Astrocyte (in vitro differentiated cells and primary cell): ENCODE results near the gene B9D1. TPM values are rescaled to one million over a fixed set of nuclear protein-coding genes. Genes with fewer than 3 reads are reported as not detected.
A peak's percentile ranks its signal among the peaks of the same experiment; 100 is the strongest.

Experiments used
- DNase-seq: peaks from one replicate; pipeline ENCODE4 v3.0.0-alpha.2; 2010; ENCODE audit warnings: low read depth
- FAIRE-seq: peaks from 2 replicates; lab custom pipeline; 2011; peaks lifted over from hg19 to GRCh38; lab: Jason Lieb, UNC
- H2AFZ ChIP-seq: 2 replicates; pipeline ENCODE4 v1.6.0; 2012; ENCODE audit warnings: low read depth, low read length, inconsistent platforms
- H3K27ac ChIP-seq: 2 replicates; pipeline ENCODE4 v1.5.1; 2011; ENCODE audit warnings: low read depth, low read length, inconsistent platforms
- H3K27me3 ChIP-seq: 2 replicates; pipeline ENCODE4 v1.6.0; 2011; ENCODE audit warnings: low read length, inconsistent platforms; ENCODE audit not compliant: insufficient read depth
- H3K36me3 ChIP-seq: 2 replicates; pipeline ENCODE4 v1.5.1; 2011; ENCODE audit warnings: low read length, inconsistent platforms; ENCODE audit not compliant: insufficient read depth
- H3K4me1 ChIP-seq: 2 replicates; pipeline ENCODE4 v1.5.1; 2011; ENCODE audit warnings: low read length, inconsistent platforms; ENCODE audit not compliant: insufficient read depth
- H3K4me2 ChIP-seq: 2 replicates; pipeline ENCODE4 v1.6.0; 2012; ENCODE audit warnings: low read length, inconsistent platforms
- H3K4me3 ChIP-seq: 2 replicates; pipeline ENCODE4 v1.5.1; 2011; ENCODE audit warnings: low read depth, mild to moderate bottlenecking, low read length, inconsistent platforms; ENCODE audit not compliant: insufficient read depth
- H3K79me2 ChIP-seq: 2 replicates; pipeline ENCODE4 v1.6.0; 2012; ENCODE audit warnings: mild to moderate bottlenecking, low read length, inconsistent platforms; ENCODE audit not compliant: insufficient read depth
- H3K9ac ChIP-seq: 2 replicates; pipeline ENCODE4 v1.6.0; 2012; ENCODE audit warnings: mild to moderate bottlenecking, low read length, inconsistent platforms
- H3K9me3 ChIP-seq: 2 replicates; pipeline ENCODE4 v1.5.1; 2012; ENCODE audit warnings: low read depth, mild to moderate bottlenecking, low read length, inconsistent platforms; ENCODE audit not compliant: insufficient read depth
- H4K20me1 ChIP-seq: 2 replicates; pipeline ENCODE4 v1.6.0; 2012; ENCODE audit warnings: low read length, inconsistent platforms; ENCODE audit not compliant: insufficient read depth
- H3K27ac Mint-ChIP-seq: one replicate; pipeline ENCODE4 v1.8.0; 2021; ENCODE audit warnings: mild to moderate bottlenecking, mixed read lengths; ENCODE audit not compliant: unreplicated experiment
- H3K27me3 Mint-ChIP-seq: one replicate; pipeline ENCODE4 v1.8.0; 2021; ENCODE audit warnings: low read depth, mixed read lengths; ENCODE audit not compliant: unreplicated experiment
- H3K36me3 Mint-ChIP-seq: one replicate; pipeline ENCODE4 v1.8.0; 2021; ENCODE audit warnings: low read depth, mixed read lengths; ENCODE audit not compliant: unreplicated experiment
- H3K4me1 Mint-ChIP-seq: one replicate; pipeline ENCODE4 v1.8.0; 2021; ENCODE audit warnings: low read depth, mixed read lengths; ENCODE audit not compliant: unreplicated experiment
- H3K4me3 Mint-ChIP-seq: one replicate; pipeline ENCODE4 v1.8.0; 2021; ENCODE audit warnings: mild to moderate bottlenecking, moderate library complexity, mixed read lengths; ENCODE audit not compliant: unreplicated experiment
- H3K9me3 Mint-ChIP-seq: one replicate; pipeline ENCODE4 v1.8.0; 2021; ENCODE audit warnings: mild to moderate bottlenecking, mixed read lengths; ENCODE audit not compliant: unreplicated experiment
- CTCF ChIP-seq: IDR thresholded peaks from 2 replicates; pipeline ENCODE4 v1.5.1; 2011; ENCODE audit warnings: low read depth, mild to moderate bottlenecking, inconsistent platforms, low read length, moderate library complexity; ENCODE audit not compliant: insufficient read depth
- EZH2 ChIP-seq: IDR thresholded peaks from 2 replicates; pipeline ENCODE4 v1.6.1; 2012; ENCODE audit warnings: mild to moderate bottlenecking, low read length, inconsistent platforms; ENCODE audit not compliant: insufficient read depth
- total RNA-seq: library from RNA; stranded (reverse); gene quantifications from 2 replicates; pipeline ENCODE4 v1.2.1, GENCODE V29; 2021

B9D1 gene
- total RNA-seq, 1 donor from 2014 or later, result 10.2 TPM

DNA sequence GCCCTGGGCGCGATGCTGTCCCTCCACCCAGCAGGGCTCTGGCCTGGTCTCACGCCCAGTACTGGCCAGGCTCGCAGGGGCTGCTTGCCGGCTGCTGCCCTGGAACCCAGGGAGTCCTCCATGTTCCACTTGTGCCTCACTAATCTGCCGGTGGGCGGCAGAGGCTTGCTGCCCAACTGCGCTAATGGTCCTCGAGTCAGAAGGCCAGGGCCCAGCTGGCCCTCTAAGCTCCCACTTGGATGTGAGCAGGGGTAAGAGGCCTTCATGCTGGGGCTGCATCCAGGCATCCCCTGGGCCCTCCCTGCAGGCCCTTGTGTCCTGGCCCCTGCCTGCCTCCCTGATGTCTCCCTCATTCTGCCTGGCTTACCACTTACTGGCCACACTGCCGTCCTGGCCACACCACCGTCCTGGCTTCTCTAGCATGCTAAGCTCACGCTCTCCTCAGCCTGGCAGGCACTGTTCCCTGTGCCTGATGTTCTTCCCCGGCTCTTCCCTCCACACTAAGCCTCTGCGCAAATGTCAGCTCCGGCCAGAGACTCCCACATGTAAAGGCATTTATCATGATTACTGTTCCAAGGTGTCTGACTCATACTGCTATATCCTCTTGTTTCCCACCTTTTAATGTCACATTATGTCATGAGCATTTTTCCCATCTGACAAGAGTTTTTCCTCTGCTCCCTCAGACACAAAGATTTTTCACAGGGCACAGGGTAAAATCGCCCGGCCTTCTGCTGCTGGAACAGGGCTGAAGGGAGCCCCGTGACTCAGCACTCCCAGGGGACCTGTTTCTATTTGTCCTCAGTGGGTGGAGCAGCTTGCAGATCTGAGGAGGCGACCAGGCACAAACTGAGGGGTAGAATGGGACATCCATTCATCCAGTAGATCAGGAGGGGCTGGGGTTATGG, 15.9 kb downstream of the B9D1 start:
- Histone ChIP-seq H4K20me1 (no peaks in the 10 kb centered on the region), H3K9me3 (no peaks in the 10 kb centered on the region), H3K36me3 (no peaks in the 10 kb centered on the region), H3K4me2 (peak overlapping the region; percentile 64), H3K27me3 (no peaks in the 10 kb centered on the region), H3K27ac (peak overlapping the region; percentile 77), H3K9ac (peak overlapping the region; percentile 65), H3K4me3 (no peak overlapping the region), H2AFZ (no peak overlapping the region), H3K79me2 (no peaks in the 10 kb centered on the region), H3K4me1 (peaks cover 32% of the 10 kb centered on the region)
- TF ChIP-seq CTCF (no peak), EZH2 (no peak)
- DNase-seq (peak; percentile 94), FAIRE-seq (peak; percentile 95)
- peak overlapping the region; percentile 4 for H3K4me3 Mint-ChIP-seq
- no peaks in the 10 kb centered on the region for H3K9me3 Mint-ChIP-seq
- peaks cover 2% of the 10 kb centered on the region for H3K36me3 Mint-ChIP-seq
- no peaks in the 10 kb centered on the region for H3K27me3 Mint-ChIP-seq
- peaks cover 17% of the 10 kb centered on the region for H3K4me1 Mint-ChIP-seq
- H3K27ac Mint-ChIP-seq, result peak overlapping the region; percentile 67

DNA sequence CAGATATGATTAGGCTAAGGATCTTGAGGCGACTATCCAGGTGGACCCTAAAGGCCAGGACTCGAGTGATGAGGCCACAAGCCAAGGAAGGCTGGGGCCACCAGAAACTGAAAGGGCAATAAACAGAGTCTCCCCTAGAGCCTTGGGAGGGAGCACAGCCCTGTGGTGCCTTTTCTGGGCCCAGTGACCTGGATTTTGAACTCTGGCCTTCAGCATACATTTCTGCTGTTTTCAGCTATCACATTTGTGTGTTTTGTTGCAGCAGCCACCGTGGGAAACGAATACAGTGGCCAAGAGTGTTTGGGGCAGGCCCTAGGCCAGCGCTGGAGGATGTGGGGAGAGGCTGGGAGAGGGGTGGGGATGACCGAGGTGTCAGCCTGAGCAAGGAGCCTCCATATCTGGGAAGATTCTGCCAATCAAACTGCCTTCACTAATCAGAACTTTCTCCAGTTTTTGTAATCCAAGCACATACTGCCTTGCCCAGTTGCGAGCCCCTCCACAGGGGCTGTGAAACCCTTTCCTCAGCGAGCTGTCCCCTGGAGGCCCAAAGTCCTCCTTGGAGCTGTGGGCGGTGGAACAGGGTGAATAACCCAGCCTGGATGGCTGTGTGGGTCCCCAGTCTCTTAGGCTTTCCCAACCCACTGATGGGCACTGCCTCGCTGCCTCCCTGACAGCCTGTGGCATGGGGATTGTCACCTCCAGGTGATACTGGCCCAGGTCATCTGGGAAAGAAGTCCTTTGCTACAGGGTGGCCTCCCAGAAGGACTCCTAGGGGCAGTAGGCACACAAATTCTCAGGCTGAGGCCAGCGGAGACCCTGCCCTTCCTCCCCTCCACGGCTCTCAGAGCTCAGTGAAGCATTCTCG, 16.8 kb downstream of the B9D1 start:
- Histone ChIP-seq H2AFZ (no peak overlapping the region), H3K4me2 (peak overlapping the region; percentile 64), H3K36me3 (no peaks in the 10 kb centered on the region), H4K20me1 (no peaks in the 10 kb centered on the region), H3K27ac (peak overlapping the region; percentile 77), H3K27me3 (no peaks in the 10 kb centered on the region), H3K9me3 (no peaks in the 10 kb centered on the region), H3K9ac (peak overlapping the region; percentile 65), H3K4me1 (peaks cover 32% of the 10 kb centered on the region), H3K79me2 (no peaks in the 10 kb centered on the region), H3K4me3 (no peak overlapping the region)
- no peak overlapping the region for H3K4me3 Mint-ChIP-seq
- peaks cover 21% of the 10 kb centered on the region for H3K4me1 Mint-ChIP-seq
- DNase-seq (no peak), FAIRE-seq (no peak)
- no peaks in the 10 kb centered on the region for H3K9me3 Mint-ChIP-seq
- no peaks in the 10 kb centered on the region for H3K36me3 Mint-ChIP-seq
- no peaks in the 10 kb centered on the region for H3K27me3 Mint-ChIP-seq
- TF ChIP-seq CTCF, result no peak
- TF ChIP-seq EZH2, result no peak
- H3K27ac Mint-ChIP-seq, result no peak overlapping the region
